ENCODE results near the gene SCGB3A1.

SCGB3A1 gene

DNA sequence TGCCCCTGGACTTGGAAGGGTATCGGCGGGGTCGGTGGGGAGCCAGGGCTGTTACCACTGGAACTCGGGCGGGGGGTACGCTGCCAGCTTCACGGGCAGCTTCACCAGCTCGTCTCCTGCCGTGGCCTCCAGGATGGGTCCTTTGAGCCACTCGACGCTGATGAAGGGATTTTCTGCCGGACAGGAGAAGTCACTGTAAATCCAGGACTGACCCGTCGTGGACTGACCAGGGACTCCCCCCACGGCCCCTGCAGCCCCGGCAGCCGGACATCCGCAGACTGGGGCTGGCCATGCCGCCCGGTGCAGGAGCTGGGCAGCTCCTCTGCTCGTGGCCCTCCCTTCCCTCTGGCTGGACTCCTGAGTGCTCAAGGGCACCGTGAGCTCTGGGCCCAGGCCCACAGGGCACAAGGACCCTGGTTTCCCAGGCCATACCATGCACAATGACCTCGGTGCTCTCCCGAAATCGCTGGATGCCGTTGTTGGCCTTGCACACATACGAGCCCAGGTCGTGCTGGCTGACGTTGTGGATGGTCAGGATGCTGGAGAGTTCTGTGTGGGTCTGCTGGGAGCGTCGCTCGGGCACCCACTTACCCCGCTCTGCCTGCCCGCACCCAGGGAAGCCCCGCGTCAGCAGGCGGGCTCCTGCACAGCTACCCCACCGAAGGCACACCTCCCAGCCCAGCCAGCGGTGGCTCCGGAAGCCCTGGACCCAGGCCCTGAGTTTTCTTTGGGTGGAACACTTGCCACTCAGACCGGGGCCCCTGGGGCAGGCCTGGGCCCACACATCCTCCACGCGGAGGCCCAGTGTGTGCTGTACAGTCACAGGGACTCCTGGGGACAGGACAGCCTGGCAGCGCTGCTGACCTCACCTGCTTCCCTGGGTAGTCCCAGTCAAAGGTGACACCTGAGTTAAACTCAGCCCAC, 37.8 kb upstream of the SCGB3A1 start:
- TF ChIP-seq, protein P1, sequence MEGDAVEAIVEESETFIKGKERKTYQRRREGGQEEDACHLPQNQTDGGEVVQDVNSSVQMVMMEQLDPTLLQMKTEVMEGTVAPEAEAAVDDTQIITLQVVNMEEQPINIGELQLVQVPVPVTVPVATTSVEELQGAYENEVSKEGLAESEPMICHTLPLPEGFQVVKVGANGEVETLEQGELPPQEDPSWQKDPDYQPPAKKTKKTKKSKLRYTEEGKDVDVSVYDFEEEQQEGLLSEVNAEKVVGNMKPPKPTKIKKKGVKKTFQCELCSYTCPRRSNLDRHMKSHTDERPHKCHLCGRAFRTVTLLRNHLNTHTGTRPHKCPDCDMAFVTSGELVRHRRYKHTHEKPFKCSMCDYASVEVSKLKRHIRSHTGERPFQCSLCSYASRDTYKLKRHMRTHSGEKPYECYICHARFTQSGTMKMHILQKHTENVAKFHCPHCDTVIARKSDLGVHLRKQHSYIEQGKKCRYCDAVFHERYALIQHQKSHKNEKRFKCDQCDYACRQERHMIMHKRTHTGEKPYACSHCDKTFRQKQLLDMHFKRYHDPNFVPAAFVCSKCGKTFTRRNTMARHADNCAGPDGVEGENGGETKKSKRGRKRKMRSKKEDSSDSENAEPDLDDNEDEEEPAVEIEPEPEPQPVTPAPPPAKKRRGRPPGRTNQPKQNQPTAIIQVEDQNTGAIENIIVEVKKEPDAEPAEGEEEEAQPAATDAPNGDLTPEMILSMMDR (IDR thresholded peaks at IDR 0.05; ENCODE audit: low read depth, low read length): no peak
- no peak overlapping the region for H3K4me3 ChIP-seq (ENCODE audit: low read depth, low read length)

DNA sequence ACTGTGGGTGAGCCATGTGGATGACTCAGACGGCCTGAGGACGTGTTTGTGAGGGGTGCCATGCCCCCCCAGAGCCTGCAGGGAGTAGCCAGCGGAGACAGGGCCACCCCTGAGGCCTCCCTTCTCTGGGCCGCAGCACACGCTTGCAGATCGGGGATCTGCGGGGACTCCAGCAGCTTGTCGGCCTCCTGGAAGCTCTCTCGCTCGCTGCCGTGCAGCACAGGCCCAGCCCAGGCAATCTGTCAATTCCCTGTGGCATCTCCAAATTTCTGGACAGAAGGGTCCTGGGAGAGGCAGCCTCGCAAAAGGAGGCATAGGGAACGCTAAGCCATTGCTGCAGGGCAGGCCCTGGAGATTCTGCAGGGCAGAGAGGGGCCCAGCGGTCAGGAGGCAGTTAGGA, 36.9 kb upstream of the SCGB3A1 start:
- TF ChIP-seq, protein P1 (IDR thresholded peaks at IDR 0.05; ENCODE audit: low read depth, low read length): no peak
- H3K4me3 ChIP-seq (ENCODE audit: low read depth, low read length): no peak overlapping the region

DNA sequence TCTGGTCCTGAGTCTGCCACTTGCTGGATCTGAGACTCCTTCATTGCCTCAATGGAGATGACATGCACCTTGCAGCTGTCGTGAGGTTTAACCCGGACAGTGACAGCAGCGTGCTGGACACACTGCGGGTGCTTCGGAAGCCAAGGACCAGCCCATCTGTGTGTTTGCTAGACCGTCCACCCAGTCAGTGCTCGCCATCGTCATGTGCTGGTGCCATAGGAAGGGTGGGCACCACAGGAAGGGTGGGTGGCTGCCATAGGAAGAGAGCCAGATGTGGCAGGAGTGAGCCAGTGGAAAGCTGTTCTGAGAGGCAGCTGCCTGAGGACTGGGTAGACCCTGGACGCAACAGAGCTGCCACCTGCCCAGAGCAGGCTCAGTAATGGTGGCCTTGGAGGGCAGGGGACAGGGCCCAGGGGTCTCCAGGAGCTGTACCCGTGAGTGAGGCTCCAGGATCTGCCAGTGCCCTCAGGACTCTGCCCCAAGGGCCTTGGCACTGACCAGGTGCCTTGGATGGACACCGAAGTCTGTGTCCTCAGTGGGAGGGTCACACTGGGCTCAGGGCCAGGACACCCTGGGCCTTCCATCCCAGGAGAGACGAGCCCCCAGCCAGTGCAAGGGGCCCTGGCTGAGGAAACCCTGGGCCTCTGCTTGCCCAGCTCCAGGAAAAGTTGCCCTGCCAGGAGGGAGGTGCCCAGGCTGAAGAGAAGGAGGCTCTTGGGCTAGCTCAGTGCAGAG, 36.3 kb upstream of the SCGB3A1 start:
- H3K4me3 ChIP-seq (ENCODE audit: low read depth, low read length): no peak overlapping the region
- TF ChIP-seq, protein P1 (IDR thresholded peaks at IDR 0.05; ENCODE audit: low read depth, low read length): no peak

DNA sequence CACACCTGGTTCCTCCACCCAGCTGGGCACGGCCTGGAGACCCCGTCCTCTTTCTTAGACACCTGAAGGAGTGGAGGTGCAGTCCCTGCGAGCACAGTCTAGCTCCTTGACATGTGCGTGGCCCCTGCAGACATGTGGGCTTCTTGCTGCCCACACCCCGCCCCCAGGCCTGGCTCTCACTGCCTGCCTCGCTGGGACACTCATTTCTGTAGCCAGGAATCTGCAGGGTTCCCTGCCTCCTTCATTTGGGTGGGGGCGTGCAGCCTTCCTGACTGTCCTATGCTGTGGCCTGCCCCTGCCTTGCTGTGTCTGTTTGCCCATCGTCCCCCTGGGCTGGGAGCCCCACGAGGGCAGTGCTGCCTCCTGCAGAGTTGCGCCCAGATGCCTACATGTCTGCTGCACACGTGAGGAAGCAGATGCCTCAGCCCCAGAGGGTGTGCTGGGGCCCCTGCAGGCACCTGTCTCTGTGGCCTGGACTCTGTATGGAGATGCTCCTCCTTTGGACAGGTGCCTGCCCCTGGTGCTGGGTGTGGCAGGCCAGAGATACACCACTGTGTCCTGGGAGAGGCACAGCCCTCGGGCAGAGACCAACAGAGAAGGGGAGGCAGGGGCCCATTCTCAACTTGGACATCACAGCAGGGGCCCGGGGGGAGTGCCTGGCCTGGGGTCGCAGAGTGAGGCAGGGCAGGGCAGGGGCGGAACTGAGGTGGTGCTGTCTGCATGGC, 35.5 kb upstream of the SCGB3A1 start:
- no peak overlapping the region for H3K4me3 ChIP-seq (ENCODE audit: low read depth, low read length)
- TF ChIP-seq, protein P1 (IDR thresholded peaks at IDR 0.05; ENCODE audit: low read depth, low read length): no peak

DNA sequence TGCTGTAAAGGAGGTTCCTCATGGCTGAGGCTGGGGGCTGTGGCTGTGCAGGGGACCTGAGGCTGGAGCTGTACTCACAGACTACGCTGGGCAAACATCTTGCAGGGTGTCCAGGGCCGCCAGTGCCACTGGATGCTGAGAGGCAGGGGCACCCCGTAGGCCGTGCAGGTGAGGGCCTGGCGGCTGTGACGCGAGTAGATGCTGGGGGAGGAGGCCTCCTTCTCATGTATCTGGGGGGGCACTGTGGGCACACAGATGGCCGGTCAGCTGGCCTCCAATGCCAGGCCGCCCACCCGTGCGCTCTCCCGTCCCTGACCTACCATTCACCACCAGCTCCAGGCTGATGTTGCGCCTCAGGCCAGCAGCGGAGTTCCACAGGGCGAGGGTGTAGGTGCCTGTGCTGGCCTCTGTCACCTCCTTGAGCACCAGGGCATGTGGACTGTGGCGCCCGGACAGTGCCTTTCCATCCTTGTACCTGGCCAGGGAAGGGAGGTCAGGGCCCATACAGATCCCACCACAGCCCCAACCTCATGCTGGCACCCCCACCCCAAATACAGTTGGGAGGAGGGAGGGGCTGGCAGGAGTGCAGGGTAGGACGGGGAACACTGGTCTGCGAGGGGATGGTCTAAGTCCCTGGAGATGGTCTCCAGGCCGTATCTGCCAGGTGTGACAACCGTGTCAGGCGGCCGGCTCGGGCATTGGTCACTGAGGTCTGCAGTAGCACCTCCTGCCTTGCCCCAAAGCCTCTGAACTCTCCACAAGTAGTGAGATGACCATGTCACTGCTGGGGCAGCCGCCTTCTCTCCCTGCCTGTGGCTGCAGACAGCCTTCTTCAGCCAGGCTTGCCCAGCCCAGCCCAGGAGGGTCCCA, 34.7 kb upstream of the SCGB3A1 start:
- no peak overlapping the region for H3K4me3 ChIP-seq (ENCODE audit: low read depth, low read length)
- TF ChIP-seq, protein P1 (IDR thresholded peaks at IDR 0.05; ENCODE audit: low read depth, low read length): no peak

DNA sequence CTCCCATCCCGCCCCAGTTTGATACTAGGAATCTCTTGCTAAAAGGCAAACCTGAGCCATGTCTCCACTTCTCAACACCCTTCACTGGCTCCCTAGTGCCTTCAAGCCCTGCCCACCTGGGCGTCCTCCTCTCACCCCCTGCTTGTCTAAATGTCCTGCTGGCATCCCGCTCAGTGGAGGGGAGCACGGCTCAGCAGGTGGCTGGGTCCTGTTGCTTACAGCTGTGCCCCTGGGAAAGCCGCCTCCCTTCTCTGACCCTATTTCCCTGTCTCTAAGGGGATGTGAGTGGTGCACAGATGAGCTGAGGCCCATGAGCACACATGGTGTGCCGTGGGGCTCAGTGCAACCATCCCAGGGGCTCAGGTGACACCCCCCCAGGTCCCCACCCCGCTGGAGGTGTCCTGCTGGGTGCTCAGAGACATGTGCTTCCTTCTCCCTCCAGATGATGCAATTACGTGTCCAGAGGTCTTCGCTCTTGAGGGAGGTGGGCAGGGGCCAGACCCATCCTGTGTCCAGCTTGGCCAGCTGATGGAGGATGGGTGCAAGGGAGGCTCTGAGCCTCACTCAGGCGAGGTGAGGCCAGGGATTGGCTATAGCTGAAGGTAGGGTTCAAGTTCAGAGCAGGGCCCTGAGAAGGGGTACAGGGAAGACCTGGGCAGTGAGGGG, 34.0 kb upstream of the SCGB3A1 start:
- no peak overlapping the region for H3K4me3 ChIP-seq (ENCODE audit: low read depth, low read length)
- TF ChIP-seq, protein P1 (IDR thresholded peaks at IDR 0.05; ENCODE audit: low read depth, low read length): no peak
